K562 (cell line): ENCODE measurements around the gene S100A2.

Experiments
- BCLAF1 ChIP-seq, 2 experiments: fragments of 450-650 bp in 1 of 2; IDR thresholded peaks; 2 replicates each; pipeline ENCODE4 v1.6.1; 2011 to 2017; ENCODE audit warnings: low read depth in 2 of 2, antibody characterized with exemption in 1 of 2, borderline replicate concordance in 1 of 2, low read length in 1 of 2, mild to moderate bottlenecking in 1 of 2, mixed read lengths in 1 of 2; ENCODE audit not compliant: control insufficient read depth in 1 of 2
- C11orf30 ChIP-seq: fragments of 450-650 bp; IDR thresholded peaks from 2 replicates; pipeline ENCODE4 v1.6.1; 2016; ENCODE audit warnings: low read depth, mild to moderate bottlenecking
- NRF1 ChIP-seq, 2 experiments: fragments of 450-650 bp; IDR thresholded peaks in 1 of 2; conservative IDR thresholded peaks in 1 of 2; 2 replicates each; pipeline ENCODE4 v1.6.1; 2014; ENCODE audit warnings: mild to moderate bottlenecking in 2 of 2
- TF ChIP-seq, protein P1 (sequence below): sonication (generic); formaldehyde crosslinking; IDR thresholded peaks from 2 replicates; pipeline ENCODE4 v1.8.1; 2022; ENCODE audit warnings: missing genetic modification reagents
- TF ChIP-seq, protein P2 (sequence below), 3 experiments: IDR thresholded peaks in 2 of 3; conservative IDR thresholded peaks in 1 of 3; 2 replicates each; pipeline ENCODE4 v1.5.1; 2011 to 2012; ENCODE audit warnings: low read length in 3 of 3, mild to moderate bottlenecking in 3 of 3, control low read depth in 2 of 3, improper control_type of control experiment in 1 of 3, inconsistent platforms in 1 of 3, low read depth in 1 of 3, mixed read lengths in 1 of 3, moderate library complexity in 1 of 3; ENCODE audit not compliant: insufficient read depth in 2 of 3

DNA sequence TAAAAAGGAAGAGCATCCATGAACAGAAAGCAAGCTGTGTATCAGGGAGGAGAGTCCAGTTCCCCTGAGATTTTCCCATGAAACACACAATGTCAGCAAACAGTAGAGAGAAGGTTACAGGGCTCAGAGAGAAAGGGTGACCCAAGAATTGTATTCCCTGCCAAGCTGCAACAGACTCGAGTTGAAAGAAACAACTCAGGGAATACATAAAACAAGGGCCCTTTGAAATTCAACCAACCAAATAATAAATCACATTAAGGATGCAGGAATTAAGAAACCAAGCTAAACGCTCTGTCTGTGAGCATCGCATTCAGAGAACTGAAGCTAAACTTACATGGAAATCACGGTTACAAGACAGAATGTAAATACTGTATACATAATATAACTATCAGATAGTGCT is 27.1 kb upstream of the S100A2 start:
- TF ChIP-seq, protein P1, sequence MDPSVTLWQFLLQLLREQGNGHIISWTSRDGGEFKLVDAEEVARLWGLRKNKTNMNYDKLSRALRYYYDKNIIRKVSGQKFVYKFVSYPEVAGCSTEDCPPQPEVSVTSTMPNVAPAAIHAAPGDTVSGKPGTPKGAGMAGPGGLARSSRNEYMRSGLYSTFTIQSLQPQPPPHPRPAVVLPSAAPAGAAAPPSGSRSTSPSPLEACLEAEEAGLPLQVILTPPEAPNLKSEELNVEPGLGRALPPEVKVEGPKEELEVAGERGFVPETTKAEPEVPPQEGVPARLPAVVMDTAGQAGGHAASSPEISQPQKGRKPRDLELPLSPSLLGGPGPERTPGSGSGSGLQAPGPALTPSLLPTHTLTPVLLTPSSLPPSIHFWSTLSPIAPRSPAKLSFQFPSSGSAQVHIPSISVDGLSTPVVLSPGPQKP (CRISPR knock-in tag) = no peak
- TF ChIP-seq, protein P2, sequence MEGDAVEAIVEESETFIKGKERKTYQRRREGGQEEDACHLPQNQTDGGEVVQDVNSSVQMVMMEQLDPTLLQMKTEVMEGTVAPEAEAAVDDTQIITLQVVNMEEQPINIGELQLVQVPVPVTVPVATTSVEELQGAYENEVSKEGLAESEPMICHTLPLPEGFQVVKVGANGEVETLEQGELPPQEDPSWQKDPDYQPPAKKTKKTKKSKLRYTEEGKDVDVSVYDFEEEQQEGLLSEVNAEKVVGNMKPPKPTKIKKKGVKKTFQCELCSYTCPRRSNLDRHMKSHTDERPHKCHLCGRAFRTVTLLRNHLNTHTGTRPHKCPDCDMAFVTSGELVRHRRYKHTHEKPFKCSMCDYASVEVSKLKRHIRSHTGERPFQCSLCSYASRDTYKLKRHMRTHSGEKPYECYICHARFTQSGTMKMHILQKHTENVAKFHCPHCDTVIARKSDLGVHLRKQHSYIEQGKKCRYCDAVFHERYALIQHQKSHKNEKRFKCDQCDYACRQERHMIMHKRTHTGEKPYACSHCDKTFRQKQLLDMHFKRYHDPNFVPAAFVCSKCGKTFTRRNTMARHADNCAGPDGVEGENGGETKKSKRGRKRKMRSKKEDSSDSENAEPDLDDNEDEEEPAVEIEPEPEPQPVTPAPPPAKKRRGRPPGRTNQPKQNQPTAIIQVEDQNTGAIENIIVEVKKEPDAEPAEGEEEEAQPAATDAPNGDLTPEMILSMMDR (IDR thresholded peaks at IDR 0.05 in 2 of 3, conservative IDR thresholded peaks at IDR 0.05 in 1 of 3; ENCODE audit: insufficient read depth in 2 of 3, low read depth in 1 of 3, low read length in 3 of 3) = no peak
- TF ChIP-seq C11orf30 (no peak), NRF1 (conservative IDR thresholded peaks at IDR 0.05 in 1 of 2, IDR thresholded peaks at IDR 0.05 in 1 of 2) (no peak), BCLAF1 (IDR thresholded peaks at IDR 0.05; ENCODE audit: borderline replicate concordance in 1 of 2, control insufficient read depth in 1 of 2, low read depth in 2 of 2, low read length in 1 of 2) (no peak)
